GM23338 (cell line): ENCODE data around the gene FAM76B. TPM values are rescaled to one million over a fixed set of nuclear protein-coding genes. Genes with fewer than 3 reads are reported as not detected.

ENCODE experiments used
- ATAC-seq: fragments of 200-7000 bp; cut with Tn5 transposase; 3 replicates; pipeline ENCODE4 v1.9.1; 2020
- DNase-seq: peaks from one replicate; pipeline ENCODE4 v3.0.0-alpha.2; 2015; ENCODE audit warnings: low spot score
- H2AFZ ChIP-seq: fragments of 200-600 bp; sonication (generic); 2 replicates; pipeline ENCODE4 v1.8.0; 2016; ENCODE audit warnings: antibody characterized with exemption, mild to moderate bottlenecking, moderate library complexity
- H3F3A ChIP-seq: fragments of 200-600 bp; sonication (generic); replicated peaks from 2 replicates; pipeline ENCODE4 v1.8.0; 2017; ENCODE audit warnings: antibody characterized with exemption, mixed run types, low read depth
- H3K27ac ChIP-seq: fragments of 200-600 bp; sonication (generic); 2 replicates; pipeline ENCODE4 v1.6.1; 2016; ENCODE audit warnings: low read depth
- H3K27me3 ChIP-seq: fragments of 200-600 bp; sonication (generic); 2 replicates; pipeline ENCODE4 v1.8.0; 2016; ENCODE audit warnings: mild to moderate bottlenecking, mixed run types, moderate library complexity; ENCODE audit not compliant: insufficient read depth
- H3K36me3 ChIP-seq: fragments of 200-600 bp; sonication (generic); 2 replicates; pipeline ENCODE4 v1.8.0; 2016; ENCODE audit warnings: mild to moderate bottlenecking; ENCODE audit not compliant: insufficient read depth
- H3K4me1 ChIP-seq: fragments of 200-600 bp; sonication (generic); 2 replicates; pipeline ENCODE4 v1.8.0; 2016; ENCODE audit warnings: mild to moderate bottlenecking, moderate library complexity; ENCODE audit not compliant: insufficient read depth
- H3K4me2 ChIP-seq: fragments of 200-600 bp; sonication (generic); 2 replicates; pipeline ENCODE4 v1.7.1; 2017; ENCODE audit warnings: mixed run types
- H3K4me3 ChIP-seq: fragments of 200-600 bp; sonication (generic); 2 replicates; pipeline ENCODE4 v1.6.1; 2016; ENCODE audit warnings: mixed run types
- H3K79me2 ChIP-seq: fragments of 200-600 bp; sonication (generic); replicated peaks from 2 replicates; pipeline ENCODE4 v1.8.0; 2017; ENCODE audit warnings: mild to moderate bottlenecking; ENCODE audit not compliant: insufficient read depth
- H3K9me2 ChIP-seq: fragments of 200-600 bp; sonication (generic); 2 replicates; pipeline ENCODE4 v1.8.0; 2017; ENCODE audit not compliant: insufficient read depth
- H4K20me1 ChIP-seq: fragments of 200-600 bp; sonication (generic); replicated peaks from 2 replicates; pipeline ENCODE4 v1.8.0; 2017; ENCODE audit warnings: mild to moderate bottlenecking; ENCODE audit not compliant: insufficient read depth
- H3K27ac Mint-ChIP-seq: 2 replicates; pipeline ENCODE4 v1.8.0; 2020; ENCODE audit warnings: inconsistent platforms, mild to moderate bottlenecking, moderate library complexity, mixed read lengths
- H3K27me3 Mint-ChIP-seq: 3 replicates; pipeline ENCODE4 v1.8.0; 2022; ENCODE audit warnings: low read depth, mild to moderate bottlenecking, moderate library complexity, mixed read lengths, inconsistent platforms; ENCODE audit not compliant: insufficient read depth, poor library complexity
- H3K36me3 Mint-ChIP-seq: 3 replicates; pipeline ENCODE4 v1.8.0; 2021; ENCODE audit warnings: low read depth, mild to moderate bottlenecking, inconsistent platforms, moderate library complexity, mixed read lengths
- H3K4me1 Mint-ChIP-seq: 3 replicates; pipeline ENCODE4 v1.8.0; 2020; ENCODE audit warnings: mild to moderate bottlenecking, inconsistent platforms, mixed read lengths
- H3K4me3 Mint-ChIP-seq: 3 replicates; pipeline ENCODE4 v1.8.0; 2021; ENCODE audit warnings: moderate library complexity, mild to moderate bottlenecking, inconsistent platforms, mixed read lengths
- H3K9me3 Mint-ChIP-seq: 3 replicates; pipeline ENCODE4 v1.8.0; 2020; ENCODE audit warnings: moderate library complexity, mild to moderate bottlenecking, inconsistent platforms, mixed read lengths
- ETS1 ChIP-seq: IDR thresholded peaks from 2 replicates; pipeline ENCODE4 v1.6.1; 2016; ENCODE audit warnings: antibody characterized with exemption
- POLR2AphosphoS5 ChIP-seq: IDR thresholded peaks from 2 replicates; pipeline ENCODE4 v1.6.1; 2016; ENCODE audit warnings: antibody characterized with exemption, low read depth
- ZNF462 ChIP-seq: fragments of 250-450 bp; sonication (Bioruptor Pico); IDR thresholded peaks from 2 replicates; pipeline ENCODE4 v1.5.0; 2020; ENCODE audit warnings: mild to moderate bottlenecking, moderate library complexity
- polyA plus RNA-seq: library from polyadenylated mRNA; unstranded; fragments of >200 nt; fragmentation: Nextera tagmentation; extraction: Ambion mirVana; gene quantifications from 2 replicates; pipeline ENCODE4 v1.2.1, GENCODE V29; 2016
- total RNA-seq: library from RNA; depleted of rRNA; stranded (reverse); fragments of >200 nt; shearing (Covaris generic); gene quantifications from 2 replicates; pipeline ENCODE4 v1.2.3, GENCODE V29; 2014
- TF ChIP-seq, protein P1 (sequence below): IDR thresholded peaks from one replicate; pipeline ENCODE4 v1.6.1; 2018; ENCODE audit warnings: antibody characterized with exemption; ENCODE audit not compliant: unreplicated experiment
- TF ChIP-seq, protein P2 (sequence below), 2 experiments: fragments of 200-600 bp in 1 of 2; sonication (generic) in 1 of 2; conservative IDR thresholded peaks; 2 replicates each; pipeline versions ENCODE4 v1.5.1 to v1.6.1; 2016 to 2017; ENCODE audit warnings: antibody characterized with exemption in 2 of 2, low read depth in 2 of 2, mild to moderate bottlenecking in 2 of 2, moderate library complexity in 1 of 2

FAM76B gene
- total and polyA plus RNA-seq, 2 experiments from 2014 or later, result 21.1 to 37.9 TPM

- TF ChIP-seq ZNF462 (CRISPR knock-in tag) (no peak), POLR2AphosphoS5 (no peak)
- TF ChIP-seq, protein P1, sequence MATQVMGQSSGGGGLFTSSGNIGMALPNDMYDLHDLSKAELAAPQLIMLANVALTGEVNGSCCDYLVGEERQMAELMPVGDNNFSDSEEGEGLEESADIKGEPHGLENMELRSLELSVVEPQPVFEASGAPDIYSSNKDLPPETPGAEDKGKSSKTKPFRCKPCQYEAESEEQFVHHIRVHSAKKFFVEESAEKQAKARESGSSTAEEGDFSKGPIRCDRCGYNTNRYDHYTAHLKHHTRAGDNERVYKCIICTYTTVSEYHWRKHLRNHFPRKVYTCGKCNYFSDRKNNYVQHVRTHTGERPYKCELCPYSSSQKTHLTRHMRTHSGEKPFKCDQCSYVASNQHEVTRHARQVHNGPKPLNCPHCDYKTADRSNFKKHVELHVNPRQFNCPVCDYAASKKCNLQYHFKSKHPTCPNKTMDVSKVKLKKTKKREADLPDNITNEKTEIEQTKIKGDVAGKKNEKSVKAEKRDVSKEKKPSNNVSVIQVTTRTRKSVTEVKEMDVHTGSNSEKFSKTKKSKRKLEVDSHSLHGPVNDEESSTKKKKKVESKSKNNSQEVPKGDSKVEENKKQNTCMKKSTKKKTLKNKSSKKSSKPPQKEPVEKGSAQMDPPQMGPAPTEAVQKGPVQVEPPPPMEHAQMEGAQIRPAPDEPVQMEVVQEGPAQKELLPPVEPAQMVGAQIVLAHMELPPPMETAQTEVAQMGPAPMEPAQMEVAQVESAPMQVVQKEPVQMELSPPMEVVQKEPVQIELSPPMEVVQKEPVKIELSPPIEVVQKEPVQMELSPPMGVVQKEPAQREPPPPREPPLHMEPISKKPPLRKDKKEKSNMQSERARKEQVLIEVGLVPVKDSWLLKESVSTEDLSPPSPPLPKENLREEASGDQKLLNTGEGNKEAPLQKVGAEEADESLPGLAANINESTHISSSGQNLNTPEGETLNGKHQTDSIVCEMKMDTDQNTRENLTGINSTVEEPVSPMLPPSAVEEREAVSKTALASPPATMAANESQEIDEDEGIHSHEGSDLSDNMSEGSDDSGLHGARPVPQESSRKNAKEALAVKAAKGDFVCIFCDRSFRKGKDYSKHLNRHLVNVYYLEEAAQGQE, result no peak
Observed at GRCh38 chr11:95750101-95750500, 39.5 kb downstream of the FAM76B start (continued).

GRCh38 chr11:95739108-95739938 lies 50.3 kb downstream of the FAM76B start:
- Histone ChIP-seq H3K9me2 (no peaks in the 10 kb centered on the region), H3K27ac (no peak overlapping the region), H3K79me2 (no peaks in the 10 kb centered on the region), H2AFZ (no peak overlapping the region), H3K4me2 (no peak overlapping the region), H4K20me1 (no peaks in the 10 kb centered on the region), H3K4me3 (no peak overlapping the region), H3F3A (no peaks in the 10 kb centered on the region), H3K27me3 (no peaks in the 10 kb centered on the region), H3K36me3 (no peaks in the 10 kb centered on the region), H3K4me1 (no peaks in the 10 kb centered on the region)
- Mint-ChIP-seq H3K4me3 (no peak overlapping the region), H3K27me3 (no peaks in the 10 kb centered on the region), H3K27ac (no peak overlapping the region), H3K4me1 (no peaks in the 10 kb centered on the region), H3K36me3 (no peaks in the 10 kb centered on the region), H3K9me3 (no peaks in the 10 kb centered on the region)
- DNase-seq (peak; percentile 45), ATAC-seq (peak; percentile 72)
- TF ChIP-seq ETS1, result no peak
- TF ChIP-seq, protein P1, result no peak
- TF ChIP-seq, protein P2, sequence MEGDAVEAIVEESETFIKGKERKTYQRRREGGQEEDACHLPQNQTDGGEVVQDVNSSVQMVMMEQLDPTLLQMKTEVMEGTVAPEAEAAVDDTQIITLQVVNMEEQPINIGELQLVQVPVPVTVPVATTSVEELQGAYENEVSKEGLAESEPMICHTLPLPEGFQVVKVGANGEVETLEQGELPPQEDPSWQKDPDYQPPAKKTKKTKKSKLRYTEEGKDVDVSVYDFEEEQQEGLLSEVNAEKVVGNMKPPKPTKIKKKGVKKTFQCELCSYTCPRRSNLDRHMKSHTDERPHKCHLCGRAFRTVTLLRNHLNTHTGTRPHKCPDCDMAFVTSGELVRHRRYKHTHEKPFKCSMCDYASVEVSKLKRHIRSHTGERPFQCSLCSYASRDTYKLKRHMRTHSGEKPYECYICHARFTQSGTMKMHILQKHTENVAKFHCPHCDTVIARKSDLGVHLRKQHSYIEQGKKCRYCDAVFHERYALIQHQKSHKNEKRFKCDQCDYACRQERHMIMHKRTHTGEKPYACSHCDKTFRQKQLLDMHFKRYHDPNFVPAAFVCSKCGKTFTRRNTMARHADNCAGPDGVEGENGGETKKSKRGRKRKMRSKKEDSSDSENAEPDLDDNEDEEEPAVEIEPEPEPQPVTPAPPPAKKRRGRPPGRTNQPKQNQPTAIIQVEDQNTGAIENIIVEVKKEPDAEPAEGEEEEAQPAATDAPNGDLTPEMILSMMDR (conservative IDR thresholded peaks at IDR 0.05; ENCODE audit: low read depth in 2 of 2), result peak; percentile 54 to 55
